Brain microvascular endothelial cell (primary cell): ENCODE data around the gene PHOSPHO2.
A peak's percentile ranks its signal among the peaks of the same experiment; 100 is the strongest.
"Not testable (repeated sequence)": the region's sequence is repeated elsewhere in the genome, so short reads cannot be mapped to it uniquely, and the experiment has no call there.

Experiments used
- DNase-seq: peaks from one replicate; pipeline ENCODE4 v3.0.0-alpha.2; 2020
- H3K27ac ChIP-seq: fragments of 250-450 bp; sonication (Bioruptor Pico); 2 replicates; pipeline ENCODE4 v1.5.1; 2020; ENCODE audit warnings: mild to moderate bottlenecking, moderate library complexity
- H3K27me3 ChIP-seq: fragments of 250-450 bp; sonication (Bioruptor Pico); replicated peaks from 2 replicates; pipeline ENCODE4 v1.5.1; 2020; ENCODE audit warnings: mild to moderate bottlenecking
- H3K36me3 ChIP-seq: fragments of 250-450 bp; sonication (Bioruptor Pico); replicated peaks from 2 replicates; pipeline ENCODE4 v1.5.1; 2020; ENCODE audit warnings: mild to moderate bottlenecking
- H3K4me3 ChIP-seq: 2 replicates; pipeline ENCODE4 v1.5.1; 2011; ENCODE audit warnings: low read depth, mild to moderate bottlenecking, control low read depth, low read length, moderate library complexity
- CTCF ChIP-seq: IDR thresholded peaks from 2 replicates; pipeline ENCODE4 v1.5.1; 2011; ENCODE audit warnings: low read depth, mild to moderate bottlenecking, moderate library complexity, low read length, control low read depth, inconsistent platforms; ENCODE audit errors: missing control alignments
- in situ Hi-C: cut with HindIII; loops from 2 replicates; pipeline ENCODE4 v1.10.0; 2017; ENCODE audit warnings: low sequenced_read_pairs, low pct_ligation_motif_present

PHOSPHO2 gene

GRCh38 chr2:169684135-169684565 lies 10.1 kb upstream of the PHOSPHO2 start:
- Histone ChIP-seq H3K27ac (no peak overlapping the region), H3K27me3 (no peaks in the 10 kb centered on the region), H3K4me3 (no peak overlapping the region), H3K36me3 (no peaks in the 10 kb centered on the region)
- in situ Hi-C loops, result no loop called here
- no peak for DNase-seq
- TF ChIP-seq CTCF, result no peak

GRCh38 chr2:169684712-169685111 lies 9.6 kb upstream of the PHOSPHO2 start:
- H3K27me3 ChIP-seq, H3K27ac ChIP-seq, H3K36me3 ChIP-seq, in situ Hi-C loops, H3K4me3 ChIP-seq, DNase-seq: not testable (repeated sequence)

DNA sequence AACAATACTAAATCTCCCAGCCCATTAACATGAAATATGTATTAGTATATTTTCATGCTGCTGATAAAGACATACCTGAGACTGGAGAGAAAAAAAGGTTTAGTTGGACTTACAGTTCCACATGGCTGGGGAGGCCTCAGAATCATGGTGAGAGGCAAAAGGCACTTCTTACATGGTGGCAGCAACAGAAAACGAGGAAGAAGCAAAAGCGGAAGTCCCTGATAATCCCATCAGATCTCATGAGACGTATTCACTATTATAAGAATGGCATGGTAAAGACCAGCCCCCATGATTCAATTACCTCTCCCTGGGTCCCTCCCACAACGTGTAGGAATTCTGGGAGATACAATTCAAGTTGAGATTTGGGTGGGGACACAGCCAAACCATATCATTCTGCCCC lies 7.4 kb upstream of the PHOSPHO2 start:
- DNase-seq, in situ Hi-C loops, H3K27ac ChIP-seq, H3K27me3 ChIP-seq, H3K4me3 ChIP-seq, H3K36me3 ChIP-seq: not testable (repeated sequence)

DNA sequence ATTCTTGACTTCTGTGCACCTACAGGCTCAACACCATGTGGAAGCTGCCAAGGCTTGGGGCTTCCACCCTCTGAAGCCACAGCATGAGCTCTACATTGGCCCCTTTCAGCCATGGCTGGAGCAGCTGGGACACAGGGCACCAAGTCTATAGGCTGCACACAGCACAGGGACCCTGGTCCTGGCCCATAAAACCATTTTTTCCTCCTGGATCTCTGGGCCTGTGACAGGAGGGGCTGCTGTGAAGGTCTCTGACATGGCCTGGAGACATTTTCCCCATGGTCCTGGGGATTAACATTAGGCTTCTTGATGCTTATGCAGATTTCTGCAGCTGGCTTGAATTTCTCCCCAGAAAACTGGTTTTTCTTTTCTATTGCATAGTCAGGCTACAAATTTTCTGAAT lies 6.3 kb upstream of the PHOSPHO2 start:
- H3K4me3 ChIP-seq, H3K27ac ChIP-seq, H3K27me3 ChIP-seq, in situ Hi-C loops, H3K36me3 ChIP-seq, DNase-seq: not testable (repeated sequence)

DNA sequence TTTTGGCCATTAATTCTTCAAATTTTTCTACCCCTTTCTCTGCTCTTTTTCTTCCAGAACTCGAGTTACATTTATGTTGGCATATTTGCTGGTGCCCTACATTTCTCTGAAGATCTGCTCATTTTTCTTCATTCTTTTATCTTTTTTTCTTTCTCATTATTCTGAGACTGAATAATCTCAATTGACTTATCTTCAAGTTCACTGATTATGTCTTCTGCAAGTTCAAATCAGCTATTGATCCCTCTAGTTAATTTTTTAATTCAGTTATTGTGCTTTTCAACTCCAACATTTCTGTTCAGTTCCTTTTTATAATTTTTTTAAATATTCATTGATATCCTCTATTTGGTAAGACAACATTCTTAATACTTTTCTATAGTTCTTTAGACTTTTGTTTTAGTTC lies 3.3 kb upstream of the PHOSPHO2 start:
- in situ Hi-C loops, result no loop called here
- no peak for DNase-seq
- H3K27ac ChIP-seq, result no peak overlapping the region
- no peaks in the 10 kb centered on the region for H3K27me3 ChIP-seq
- no peak for TF ChIP-seq CTCF
- no peak overlapping the region for H3K4me3 ChIP-seq
- H3K36me3 ChIP-seq, result no peaks in the 10 kb centered on the region

DNA sequence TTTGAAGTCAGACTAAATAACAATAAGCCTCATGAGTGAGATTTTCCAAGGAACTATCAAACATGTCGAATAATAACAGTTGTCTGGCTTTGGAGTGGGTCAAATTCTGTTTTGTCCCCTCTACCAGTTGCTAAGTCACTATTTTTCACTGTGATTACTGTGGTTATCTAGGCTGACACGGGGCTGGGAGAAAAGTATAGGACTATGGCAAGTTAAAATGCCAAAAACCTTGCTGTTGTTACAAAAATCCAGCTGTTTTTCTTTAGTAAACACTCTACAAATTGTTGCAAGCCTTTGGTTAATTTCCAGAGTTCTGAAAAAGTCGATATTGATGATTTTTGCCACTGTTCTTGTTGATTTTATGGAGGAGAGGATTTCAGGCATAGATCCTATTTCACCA lies 1.6 kb upstream of the PHOSPHO2 start:
- Histone ChIP-seq H3K36me3 (no peaks in the 10 kb centered on the region), H3K27ac (no peak overlapping the region), H3K4me3 (no peak overlapping the region), H3K27me3 (no peaks in the 10 kb centered on the region)
- in situ Hi-C loops, result no loop called here
- DNase-seq, result no peak
- no peak for TF ChIP-seq CTCF

DNA sequence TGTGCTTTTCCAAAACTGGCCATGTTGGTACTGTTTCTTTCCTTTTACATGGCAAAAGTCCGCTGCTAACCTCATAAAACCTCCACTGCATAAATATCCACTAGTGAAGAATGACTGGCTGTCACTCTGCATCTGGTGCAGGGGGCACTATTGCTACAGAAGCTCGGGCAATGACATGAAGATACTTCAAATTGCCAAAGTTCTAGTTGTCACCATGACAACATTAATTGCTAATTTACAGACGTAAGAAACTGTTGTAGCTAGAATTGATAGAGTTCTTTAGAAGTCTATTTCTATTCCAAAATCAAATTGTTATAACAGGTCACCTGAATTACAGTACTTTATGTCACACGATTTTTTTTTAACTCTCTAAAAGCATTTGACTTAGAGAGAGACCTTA lies 909 bp upstream of the PHOSPHO2 start:
- peak; percentile 26 for TF ChIP-seq CTCF
- H3K36me3 ChIP-seq, result no peaks in the 10 kb centered on the region
- H3K27ac ChIP-seq, result no peak overlapping the region
- in situ Hi-C loops, result no loop called here
- no peak for DNase-seq
- no peak overlapping the region for H3K4me3 ChIP-seq
- no peaks in the 10 kb centered on the region for H3K27me3 ChIP-seq
